Liver (tissue), 9 donors: ENCODE measurements around the gene DNAJC5. TPM values are rescaled to one million over a fixed set of nuclear protein-coding genes. Genes with fewer than 3 reads are reported as not detected.
A peak's percentile ranks its signal among the peaks of the same experiment; 100 is the strongest.

ENCODE experiments used
- DNase-seq: peaks from one replicate; pipeline ENCODE4 v3.0.0-alpha.2; 2017; ENCODE audit warnings: low spot score
- H3K27ac ChIP-seq, 2 donors: one replicate each; pipeline ENCODE4 v1.7.0; 2013; ENCODE audit warnings: inconsistent platforms in 2 of 2, low read length in 2 of 2, control low read depth in 1 of 2, low read depth in 1 of 2, mild to moderate bottlenecking in 1 of 2
- H3K27me3 ChIP-seq, 4 donors: one replicate each; pipeline versions ENCODE4 v1.6.1 to v1.7.0; 2013; ENCODE audit warnings: low read length in 3 of 4, inconsistent platforms in 1 of 4, mild to moderate bottlenecking in 1 of 4, moderate library complexity in 1 of 4; ENCODE audit not compliant: control insufficient read depth in 4 of 4, insufficient read depth in 4 of 4
- H3K36me3 ChIP-seq, 4 donors: one replicate each; pipeline versions ENCODE4 v1.6.1 to v1.7.0; 2013; ENCODE audit warnings: low read length in 3 of 4, mild to moderate bottlenecking in 3 of 4, low read depth in 1 of 4, moderate library complexity in 1 of 4; ENCODE audit not compliant: control insufficient read depth in 4 of 4, insufficient read depth in 3 of 4
- H3K4me1 ChIP-seq, 4 donors: one replicate each; pipeline versions ENCODE4 v1.6.1 to v1.7.0; 2013; ENCODE audit warnings: low read length in 3 of 4, mild to moderate bottlenecking in 3 of 4, moderate library complexity in 1 of 4; ENCODE audit not compliant: control insufficient read depth in 4 of 4, insufficient read depth in 4 of 4
- H3K4me3 ChIP-seq, 3 donors: one replicate each; pipeline versions ENCODE4 v1.6.1 to v1.7.0; 2013; ENCODE audit warnings: low read length in 3 of 3, control low read depth in 1 of 3, low read depth in 1 of 3, mild to moderate bottlenecking in 1 of 3
- H3K9ac ChIP-seq, 2 donors: one replicate each; pipeline ENCODE4 v1.7.0; 2013; ENCODE audit warnings: low read length in 2 of 2, mild to moderate bottlenecking in 2 of 2, moderate library complexity in 2 of 2, control low read depth in 1 of 2, low read depth in 1 of 2
- H3K9me3 ChIP-seq, 4 donors: one replicate each; pipeline versions ENCODE4 v1.6.1 to v1.7.0; 2013; ENCODE audit warnings: low read length in 3 of 4; ENCODE audit not compliant: control insufficient read depth in 4 of 4
- ATF3 ChIP-seq: IDR thresholded peaks from 2 replicates; pipeline ENCODE4 v1.6.1; 2016; ENCODE audit warnings: antibody characterized with exemption
- CTCF ChIP-seq: fragments of 150-350 bp; IDR thresholded peaks from 2 replicates; pipeline ENCODE4 v1.5.1; 2017; ENCODE audit warnings: improper control_type of control experiment, low read depth, low read length; ENCODE audit not compliant: missing input control
- EGR1 ChIP-seq, 2 donors: IDR thresholded peaks; 2 replicates each; pipeline ENCODE4 v1.6.1; 2016 to 2018; ENCODE audit warnings: antibody characterized with exemption in 2 of 2, low read depth in 2 of 2
- GABPA ChIP-seq, 2 donors: IDR thresholded peaks in 1 of 2; conservative IDR thresholded peaks in 1 of 2; 2 replicates each; pipeline ENCODE4 v1.6.1; 2016; ENCODE audit warnings: antibody characterized with exemption in 2 of 2, mild to moderate bottlenecking in 1 of 2, moderate library complexity in 1 of 2
- HNF4A ChIP-seq, 2 donors: conservative IDR thresholded peaks; 2 replicates each; pipeline ENCODE4 v1.6.1; 2016; ENCODE audit warnings: antibody characterized with exemption in 2 of 2, mild to moderate bottlenecking in 2 of 2
- JUND ChIP-seq, 2 donors: IDR thresholded peaks; 2 replicates each; pipeline ENCODE4 v1.6.1; 2016; ENCODE audit warnings: antibody characterized with exemption in 2 of 2
- MAX ChIP-seq: IDR thresholded peaks from 2 replicates; pipeline ENCODE4 v1.6.1; 2016; ENCODE audit warnings: antibody characterized with exemption
- NR2F2 ChIP-seq: IDR thresholded peaks from 2 replicates; pipeline ENCODE4 v1.6.1; 2016; ENCODE audit warnings: antibody characterized with exemption
- RAD21 ChIP-seq, 2 donors: IDR thresholded peaks; 2 replicates each; pipeline ENCODE4 v1.6.1; 2016; ENCODE audit warnings: antibody characterized with exemption in 2 of 2, mild to moderate bottlenecking in 2 of 2
- REST ChIP-seq: IDR thresholded peaks from 2 replicates; pipeline ENCODE4 v1.6.1; 2016; ENCODE audit warnings: antibody characterized with exemption, mild to moderate bottlenecking
- RXRA ChIP-seq, 2 donors: IDR thresholded peaks; 2 replicates each; pipeline ENCODE4 v1.6.1; 2017 to 2018; ENCODE audit warnings: antibody characterized with exemption in 2 of 2, mild to moderate bottlenecking in 1 of 2
- SP1 ChIP-seq: IDR thresholded peaks from 2 replicates; pipeline ENCODE4 v1.6.1; 2018; ENCODE audit warnings: antibody characterized with exemption, mild to moderate bottlenecking
- TAF1 ChIP-seq: conservative IDR thresholded peaks from 2 replicates; pipeline ENCODE4 v1.6.1; 2016; ENCODE audit warnings: antibody characterized with exemption, mild to moderate bottlenecking
- YY1 ChIP-seq: IDR thresholded peaks from 2 replicates; pipeline ENCODE4 v1.6.1; 2016; ENCODE audit warnings: antibody characterized with exemption, mild to moderate bottlenecking
- ZBTB33 ChIP-seq: IDR thresholded peaks from 2 replicates; pipeline ENCODE4 v1.6.1; 2016; ENCODE audit warnings: antibody characterized with exemption
- WGBS: extraction: QIAGEN DNeasy Blood & Tissue Kit; methylation state at CpG from one replicate; pipeline ENCODE4 v1.1.7; 2013; 5-methylcytosine and 5-hydroxymethylcytosine counted together
- polyA plus RNA-seq, 2 donors: library from polyadenylated mRNA; stranded (reverse) in 1 of 2; unstranded in 1 of 2; fragments of 200-250 nt in 1 of 2; fragments of >200 nt in 1 of 2; fragmentation: Nextera tagmentation in 1 of 2; extraction: Ambion mirVana in 1 of 2; gene quantifications; one replicate each; pipeline versions ENCODE4 v1.2.1 to v1.2.3, GENCODE V29; 2013 to 2015
- total RNA-seq, 2 donors: library from RNA; depleted of rRNA; stranded (reverse); fragments of >200 nt; gene quantifications; one replicate each; pipeline ENCODE4 v1.2.3, GENCODE V29; 2014
- donor health status: healthy.
- donor health status: healthy.
- donor health status: healthy.
- donor health status: healthy.
- donor health status: healthy.

DNAJC5 gene
- total and polyA plus RNA-seq, 4 donors, result 8.2 to 28.6 (median 18.7) TPM

- peak overlapping the region; percentile 65 to 66 for H3K27ac ChIP-seq
- H3K9ac ChIP-seq, result no peak overlapping the region
- WGBS, result 90% methylated on average over 3 of the region's 3 CpGs
- TF ChIP-seq ZBTB33 (no peak), JUND (IDR thresholded peaks at IDR 0.05) (no peak), NR2F2 (no peak), EGR1 (IDR thresholded peaks at IDR 0.05; ENCODE audit: low read depth in 2 of 2) (no peak), RAD21 (IDR thresholded peaks at IDR 0.05) (no peak), HNF4A (conservative IDR thresholded peaks at IDR 0.05) (no peak), ATF3 (no peak), RXRA (IDR thresholded peaks at IDR 0.05) (no peak), MAX (no peak), GABPA (IDR thresholded peaks at IDR 0.05 in 1 of 2, conservative IDR thresholded peaks at IDR 0.05 in 1 of 2) (no peak), CTCF (no peak), SP1 (no peak), YY1 (no peak), TAF1 (no peak), REST (no peak)
- DNase-seq, result no peak
- no peaks in the 10 kb centered on the region for H3K27me3 ChIP-seq
- H3K36me3 ChIP-seq, result no peaks in the 10 kb centered on the region
- H3K4me3 ChIP-seq, result no peak overlapping the region
- no peaks in the 10 kb centered on the region for H3K9me3 ChIP-seq
- H3K4me1 ChIP-seq, result peaks cover 18 to 56% (median 40%) of the 10 kb centered on the region in 4 donors
These were observed 78.2 kb downstream of the DNAJC5 start for GRCh38 chr20:63973160-63973479.
